Endothelial cell of umbilical vein (primary cell): ENCODE data around the gene GGT7. TPM values are rescaled to one million over a fixed set of nuclear protein-coding genes. Genes with fewer than 3 reads are reported as not detected.

Experiments used
- BruUV-seq: library from RNA; stranded (reverse); fragments of 400-500 nt; replicated peaks from 2 replicates; lab custom pipeline; 2021; lab: Mats Ljungman, UMichigan
- CTCF ChIA-PET: fragments of 300-600, 350-600 bp; sonication (Branson Sonifier 250); formaldehyde crosslinking; loops from one replicate; lab custom pipeline; 2021; ENCODE audit warnings: antibody characterized with exemption, inconsistent platforms; lab: Charles Lee
- POLR2A ChIA-PET: fragments of 300-600, 350-600 bp; sonication (Branson Sonifier 250); formaldehyde crosslinking; loops from one replicate; lab custom pipeline; 2021; ENCODE audit warnings: antibody characterized with exemption, inconsistent platforms; lab: Charles Lee
- DNase-seq: peaks from one replicate; pipeline ENCODE4 v3.0.0-alpha.2; 2011; ENCODE audit warnings: low read depth, low spot score
- FAIRE-seq: peaks from 2 replicates; lab custom pipeline; 2011; peaks lifted over from hg19 to GRCh38; lab: Jason Lieb, UNC
- H2AFZ ChIP-seq: 2 replicates; pipeline ENCODE4 v1.6.0; 2012; ENCODE audit warnings: low read depth, low read length, control low read depth, inconsistent platforms
- H3K27ac ChIP-seq: 2 replicates; pipeline ENCODE4 v1.5.1; 2011; ENCODE audit warnings: low read depth, mild to moderate bottlenecking, control low read depth, low read length, moderate library complexity; ENCODE audit not compliant: insufficient read depth
- H3K27me3 ChIP-seq, 2 experiments: 2 replicates each; pipeline versions ENCODE4 v1.6.0 to v1.6.1; 2011; ENCODE audit warnings: low read length in 2 of 2, mixed read lengths in 1 of 2; ENCODE audit not compliant: control insufficient read depth in 2 of 2, insufficient read depth in 2 of 2
- H3K36me3 ChIP-seq, 2 experiments: 2 replicates in 1 of 2; 3 replicates in 1 of 2; pipeline ENCODE4 v1.5.1; 2011; ENCODE audit warnings: low read length in 2 of 2, mild to moderate bottlenecking in 1 of 2, moderate library complexity in 1 of 2; ENCODE audit not compliant: control insufficient read depth in 2 of 2, insufficient read depth in 2 of 2; ENCODE audit errors: extremely low read depth in 1 of 2
- H3K4me1 ChIP-seq: 3 replicates; pipeline ENCODE4 v1.5.1; 2011; ENCODE audit warnings: mild to moderate bottlenecking, low read length; ENCODE audit not compliant: control insufficient read depth, insufficient read depth; ENCODE audit errors: extremely low read depth
- H3K4me2 ChIP-seq: 2 replicates; pipeline ENCODE4 v1.6.1; 2011; ENCODE audit warnings: low read length, control low read depth, mixed read lengths; ENCODE audit not compliant: insufficient read depth
- H3K4me3 ChIP-seq, 3 experiments: fragments of 200-600 bp in 1 of 3; sonication (generic), shearing (Covaris generic) in 1 of 3; replicated peaks in 1 of 3; 2 replicates each; pipeline ENCODE4 v1.5.1; 2011 to 2016; ENCODE audit warnings: control low read depth in 3 of 3, low read length in 3 of 3, mild to moderate bottlenecking in 2 of 3, inconsistent platforms in 1 of 3, low read depth in 1 of 3, moderate library complexity in 1 of 3; ENCODE audit not compliant: insufficient read depth in 1 of 3
- H3K79me2 ChIP-seq: 2 replicates; pipeline ENCODE4 v1.6.0; 2012; ENCODE audit warnings: low read length, inconsistent platforms; ENCODE audit not compliant: control insufficient read depth, insufficient read depth
- H3K9ac ChIP-seq: replicated peaks from 2 replicates; pipeline ENCODE3; 2011; ENCODE audit warnings: low read length, control low read depth; ENCODE audit not compliant: insufficient read depth; ENCODE audit errors: extremely low read depth
- H3K9me1 ChIP-seq: replicated peaks from 3 replicates; pipeline ENCODE4 v1.6.0; 2011; ENCODE audit warnings: mild to moderate bottlenecking, low read length; ENCODE audit not compliant: control insufficient read depth, insufficient read depth; ENCODE audit errors: extremely low read depth
- H3K9me3 ChIP-seq: replicated peaks from 2 replicates; pipeline ENCODE4 v1.5.1; 2012; ENCODE audit warnings: low read length, inconsistent platforms; ENCODE audit not compliant: control insufficient read depth, insufficient read depth
- H4K20me1 ChIP-seq: replicated peaks from 2 replicates; pipeline ENCODE3; 2011; ENCODE audit warnings: mild to moderate bottlenecking, low read length; ENCODE audit not compliant: control insufficient read depth, insufficient read depth; ENCODE audit errors: extremely low read depth
- EZH2 ChIP-seq: IDR thresholded peaks from 2 replicates; pipeline ENCODE4 v1.6.1; 2012; ENCODE audit warnings: borderline replicate concordance, low read depth, mild to moderate bottlenecking, moderate library complexity, low read length, inconsistent platforms; ENCODE audit not compliant: severe bottlenecking
- FOS ChIP-seq: IDR thresholded peaks from 2 replicates; pipeline ENCODE4 v1.6.1; 2011; ENCODE audit warnings: mild to moderate bottlenecking, low read length, moderate library complexity, borderline replicate concordance; ENCODE audit not compliant: insufficient read depth
- GATA2 ChIP-seq: IDR thresholded peaks from 2 replicates; pipeline ENCODE4 v1.7.0; 2011; ENCODE audit warnings: low read depth, mild to moderate bottlenecking, moderate library complexity, mixed read lengths, low read length; ENCODE audit not compliant: insufficient read length, insufficient read depth
- JUN ChIP-seq: IDR thresholded peaks from 2 replicates; pipeline ENCODE4 v1.6.1; 2011; ENCODE audit warnings: borderline replicate concordance, low read depth; ENCODE audit not compliant: insufficient read length, insufficient read depth
- MYC ChIP-seq: IDR thresholded peaks from one replicate; pipeline ENCODE4 v1.6.1; 2011; ENCODE audit warnings: mild to moderate bottlenecking, low read depth, low read length
- POLR2A ChIP-seq: IDR thresholded peaks from 2 replicates; pipeline ENCODE4 v1.6.1; 2012; ENCODE audit warnings: low read depth, mild to moderate bottlenecking, control low read depth, low read length
- POLR2AphosphoS5 ChIP-seq: IDR thresholded peaks from 2 replicates; pipeline ENCODE4 v1.6.1; 2012; ENCODE audit warnings: low read depth, mild to moderate bottlenecking, control low read depth, low read length, moderate library complexity; ENCODE audit not compliant: insufficient read depth
- dilution Hi-C: fragments of 300-500 bp; cut with MboI; formaldehyde crosslinking; loops from one replicate; pipeline ENCODE4 v1.15.0; 2019; ENCODE audit warnings: low sequenced_read_pairs; ENCODE audit not compliant: extremely low pct_ligation_motif_present
- intact Hi-C: fragments of 100-400 bp; cut with micrococcal nuclease; formaldehyde crosslinking; loops from one replicate; pipeline ENCODE4 v1.10.0; 2022
- polyA plus RNA-seq, 4 experiments: library from polyadenylated mRNA; depleted of rRNA in 3 of 4; stranded (reverse) in 3 of 4; unstranded in 1 of 4; fragments of >200 nt; gene quantifications; 2 replicates each; pipeline versions ENCODE4 v1.2.1 to v1.2.3, GENCODE V29; 2011 to 2012; ENCODE audit warnings: missing spikeins in 1 of 4
- total RNA-seq: library from RNA; stranded (reverse); gene quantifications from 2 replicates; pipeline ENCODE4 v1.2.3, GENCODE V29; 2021
- TF ChIP-seq, protein P1 (sequence below), 2 donors: IDR thresholded peaks; 1 replicate in 1 of 2; 2 replicates in 1 of 2; pipeline ENCODE4 v1.5.1; 2011; ENCODE audit warnings: low read length in 2 of 2, mild to moderate bottlenecking in 2 of 2, moderate library complexity in 2 of 2, control low read depth in 1 of 2, inconsistent platforms in 1 of 2, low read depth in 1 of 2; ENCODE audit not compliant: insufficient read depth in 1 of 2; ENCODE audit errors: extremely low read depth in 1 of 2

Gene GGT7
- total and polyA plus RNA-seq, 2 donors (not counting 3 experiments of a cell fraction or from before 2014, with no cell fraction given), result 4.1 to 5.0 TPM

DNA sequence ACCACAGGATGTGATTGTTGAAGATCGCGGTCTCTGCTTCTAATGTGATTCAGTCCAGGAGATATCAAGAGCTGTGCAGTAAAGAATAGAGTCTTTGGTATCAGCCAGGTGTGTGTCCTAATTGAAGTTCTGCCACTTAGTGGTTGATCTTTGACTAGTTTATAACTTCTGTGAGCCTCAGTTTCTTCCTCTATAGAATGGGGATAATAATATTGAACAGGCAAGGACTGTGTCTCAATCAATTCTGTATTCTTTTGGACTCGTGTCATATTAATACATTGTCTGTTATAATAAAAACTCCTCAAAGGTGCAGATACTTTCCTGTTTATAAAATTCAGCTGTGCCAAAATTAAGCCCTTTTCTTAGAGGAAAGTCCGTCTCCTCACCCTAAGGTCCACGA is 24.1 kb downstream of the GGT7 start:
- Histone ChIP-seq H3K9me3 (no peaks in the 10 kb centered on the region), H4K20me1 (no peaks in the 10 kb centered on the region), H3K9me1 (no peaks in the 10 kb centered on the region), H3K4me3 (no peak overlapping the region), H3K36me3 (no peaks in the 10 kb centered on the region), H3K4me2 (no peak overlapping the region), H3K9ac (no peak overlapping the region), H3K27ac (no peak overlapping the region), H3K79me2 (no peaks in the 10 kb centered on the region), H2AFZ (no peak overlapping the region), H3K4me1 (no peaks in the 10 kb centered on the region), H3K27me3 (peaks cover 0 to 2% of the 10 kb centered on the region in 2 experiments)
- no TSS peak for BruUV-seq
- FAIRE-seq, result no peak
- DNase-seq, result no peak
- ChIA-PET POLR2A (no interaction called here), CTCF (no interaction called here)
- TF ChIP-seq FOS, result no peak
- TF ChIP-seq GATA2, result no peak
- TF ChIP-seq, protein P1, sequence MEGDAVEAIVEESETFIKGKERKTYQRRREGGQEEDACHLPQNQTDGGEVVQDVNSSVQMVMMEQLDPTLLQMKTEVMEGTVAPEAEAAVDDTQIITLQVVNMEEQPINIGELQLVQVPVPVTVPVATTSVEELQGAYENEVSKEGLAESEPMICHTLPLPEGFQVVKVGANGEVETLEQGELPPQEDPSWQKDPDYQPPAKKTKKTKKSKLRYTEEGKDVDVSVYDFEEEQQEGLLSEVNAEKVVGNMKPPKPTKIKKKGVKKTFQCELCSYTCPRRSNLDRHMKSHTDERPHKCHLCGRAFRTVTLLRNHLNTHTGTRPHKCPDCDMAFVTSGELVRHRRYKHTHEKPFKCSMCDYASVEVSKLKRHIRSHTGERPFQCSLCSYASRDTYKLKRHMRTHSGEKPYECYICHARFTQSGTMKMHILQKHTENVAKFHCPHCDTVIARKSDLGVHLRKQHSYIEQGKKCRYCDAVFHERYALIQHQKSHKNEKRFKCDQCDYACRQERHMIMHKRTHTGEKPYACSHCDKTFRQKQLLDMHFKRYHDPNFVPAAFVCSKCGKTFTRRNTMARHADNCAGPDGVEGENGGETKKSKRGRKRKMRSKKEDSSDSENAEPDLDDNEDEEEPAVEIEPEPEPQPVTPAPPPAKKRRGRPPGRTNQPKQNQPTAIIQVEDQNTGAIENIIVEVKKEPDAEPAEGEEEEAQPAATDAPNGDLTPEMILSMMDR (IDR thresholded peaks at IDR 0.05; ENCODE audit: extremely low read depth in 1 of 2, insufficient read depth in 1 of 2, low read depth in 1 of 2, low read length in 2 of 2), result no peak
- TF ChIP-seq JUN, result no peak
- TF ChIP-seq MYC, result no peak
- intact Hi-C loops, result no loop called here
- dilution Hi-C loops, result loop anchor here (25.0 kb wide), 1 partner anchor 414 kb away; no protein-coding TSS in a partner anchor

DNA sequence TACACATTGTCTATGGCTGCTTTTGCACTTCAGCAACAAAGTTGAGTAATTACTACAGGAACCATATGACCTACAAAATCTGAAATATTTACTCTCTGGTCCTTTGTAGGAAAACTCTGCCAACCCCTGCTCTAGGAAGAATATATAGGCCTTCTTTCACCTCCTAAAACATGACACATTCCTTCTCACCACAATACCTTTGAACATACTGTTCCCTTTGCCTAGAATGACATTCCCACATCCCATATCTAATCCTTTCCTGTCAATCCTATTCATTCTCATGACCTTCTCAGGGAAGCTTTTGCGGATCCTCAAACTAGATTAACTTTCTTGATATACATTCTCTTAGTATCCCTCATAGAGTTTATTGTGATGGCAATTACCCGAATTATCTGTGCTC is 29.2 kb downstream of the GGT7 start:
- Histone ChIP-seq H3K4me2 (no peak overlapping the region), H3K4me3 (no peak overlapping the region), H3K27me3 (peaks cover 10 to 13% of the 10 kb centered on the region in 2 experiments), H3K36me3 (no peaks in the 10 kb centered on the region), H3K9me3 (no peaks in the 10 kb centered on the region), H3K9me1 (no peaks in the 10 kb centered on the region), H3K27ac (no peak overlapping the region), H2AFZ (no peak overlapping the region), H4K20me1 (no peaks in the 10 kb centered on the region), H3K9ac (no peak overlapping the region), H3K4me1 (no peaks in the 10 kb centered on the region), H3K79me2 (no peaks in the 10 kb centered on the region)
- no peak for FAIRE-seq
- ChIA-PET POLR2A (no interaction called here), CTCF (no interaction called here)
- BruUV-seq, result no TSS peak
- intact Hi-C loops (no loop called here), dilution Hi-C loops (loop anchor here (25.0 kb wide), 1 partner anchor 419 kb away; no protein-coding TSS in a partner anchor)
- no peak for DNase-seq
- TF ChIP-seq POLR2AphosphoS5 (no peak), JUN (no peak), EZH2 (no peak), POLR2A (no peak), GATA2 (no peak)
- TF ChIP-seq, protein P1 (IDR thresholded peaks at IDR 0.05; ENCODE audit: extremely low read depth in 1 of 2, insufficient read depth in 1 of 2, low read depth in 1 of 2, low read length in 2 of 2), result no peak
